ENCODE measurements around the gene NHS.

DNA sequence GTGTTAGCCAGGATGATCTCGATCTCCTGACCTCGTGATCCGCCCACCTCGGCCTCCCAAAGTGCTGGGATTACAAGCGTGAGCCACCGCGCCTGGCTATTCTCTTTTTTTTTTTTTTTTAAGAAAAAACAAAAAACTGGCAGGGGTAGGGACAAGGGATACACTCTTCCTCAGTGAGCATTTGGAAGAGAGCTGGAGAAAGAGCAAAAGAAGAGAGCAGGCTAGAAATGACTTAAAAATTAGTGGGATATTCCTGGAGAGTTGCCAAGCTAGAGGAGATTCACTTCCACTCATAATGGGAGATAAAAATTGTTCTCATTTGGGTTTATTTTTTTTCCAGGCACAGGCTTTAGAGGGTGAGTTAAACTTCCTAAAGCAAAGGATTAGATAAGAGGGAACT is 222.3 kb downstream of the NHS start:
- TF ChIP-seq, protein P1, sequence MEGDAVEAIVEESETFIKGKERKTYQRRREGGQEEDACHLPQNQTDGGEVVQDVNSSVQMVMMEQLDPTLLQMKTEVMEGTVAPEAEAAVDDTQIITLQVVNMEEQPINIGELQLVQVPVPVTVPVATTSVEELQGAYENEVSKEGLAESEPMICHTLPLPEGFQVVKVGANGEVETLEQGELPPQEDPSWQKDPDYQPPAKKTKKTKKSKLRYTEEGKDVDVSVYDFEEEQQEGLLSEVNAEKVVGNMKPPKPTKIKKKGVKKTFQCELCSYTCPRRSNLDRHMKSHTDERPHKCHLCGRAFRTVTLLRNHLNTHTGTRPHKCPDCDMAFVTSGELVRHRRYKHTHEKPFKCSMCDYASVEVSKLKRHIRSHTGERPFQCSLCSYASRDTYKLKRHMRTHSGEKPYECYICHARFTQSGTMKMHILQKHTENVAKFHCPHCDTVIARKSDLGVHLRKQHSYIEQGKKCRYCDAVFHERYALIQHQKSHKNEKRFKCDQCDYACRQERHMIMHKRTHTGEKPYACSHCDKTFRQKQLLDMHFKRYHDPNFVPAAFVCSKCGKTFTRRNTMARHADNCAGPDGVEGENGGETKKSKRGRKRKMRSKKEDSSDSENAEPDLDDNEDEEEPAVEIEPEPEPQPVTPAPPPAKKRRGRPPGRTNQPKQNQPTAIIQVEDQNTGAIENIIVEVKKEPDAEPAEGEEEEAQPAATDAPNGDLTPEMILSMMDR (IDR thresholded peaks at IDR 0.05; ENCODE audit: low read depth, low read length, poor library complexity, severe bottlenecking): no peak
- no peak for TF ChIP-seq EZH2phosphoT487 (IDR thresholded peaks at IDR 0.05; ENCODE audit: borderline replicate concordance, low read length)

Measured in DOHH2 (cell line).